Measurements from ENCODE around the gene NOX4. TPM values are rescaled to one million over a fixed set of nuclear protein-coding genes. Genes with fewer than 3 reads are reported as not detected.
"Not testable (repeated sequence)": the region's sequence is repeated elsewhere in the genome, so short reads cannot be mapped to it uniquely, and the experiment has no call there.

Gene NOX4
- total RNA-seq, 4 donors from 2014 or later, result 3.9 to 23.7 (median 5.6) TPM

DNA sequence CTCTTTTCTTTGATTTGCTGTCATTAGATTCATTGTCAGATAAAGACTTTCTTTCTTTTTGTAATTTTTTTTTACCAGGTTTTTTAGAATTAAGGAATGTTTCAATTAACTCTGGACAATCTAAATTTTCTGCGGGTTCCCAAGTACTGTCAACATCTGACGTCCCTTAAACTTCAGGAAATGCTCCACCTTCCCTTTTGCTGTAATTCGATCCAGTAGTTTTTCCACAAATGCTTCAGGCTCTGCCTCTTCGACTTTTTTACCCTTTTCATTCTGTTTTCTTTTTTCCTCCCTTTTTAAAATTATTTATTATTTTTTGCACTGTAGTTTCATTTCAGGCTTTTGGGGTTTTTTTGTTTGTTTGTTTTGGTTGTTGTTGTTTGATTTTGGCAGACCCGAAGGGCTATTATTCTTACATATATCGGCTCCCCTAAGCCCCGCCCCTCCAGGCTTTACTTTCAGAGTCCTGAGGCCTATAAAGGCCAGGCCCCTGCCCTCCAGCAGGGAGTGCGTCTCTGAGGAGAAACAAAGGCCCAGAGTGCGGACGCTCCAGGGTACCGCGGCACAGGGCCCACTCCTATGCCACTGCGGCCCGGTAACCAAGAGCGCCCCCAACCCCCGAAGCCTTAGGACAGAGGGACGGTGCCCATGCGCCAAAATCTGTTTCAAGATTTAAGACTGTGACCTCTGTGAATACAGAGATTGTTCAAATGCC, 197.1 kb downstream of the NOX4 start:
- WGBS, 2 donors (ENCODE audit: low coverage in 1 of 2), result 22 to 36% methylated on average over 6 to 9 of the region's 18 CpGs
- Histone ChIP-seq H3K4me3 (no peak overlapping the region), H3K27ac (no peak overlapping the region), H3K27me3 (no peaks in the 10 kb centered on the region), H3K36me3 (no peaks in the 10 kb centered on the region), H3K4me1 (no peaks in the 10 kb centered on the region), H3K9me3 (no peaks in the 10 kb centered on the region)
- TF ChIP-seq, protein P1, sequence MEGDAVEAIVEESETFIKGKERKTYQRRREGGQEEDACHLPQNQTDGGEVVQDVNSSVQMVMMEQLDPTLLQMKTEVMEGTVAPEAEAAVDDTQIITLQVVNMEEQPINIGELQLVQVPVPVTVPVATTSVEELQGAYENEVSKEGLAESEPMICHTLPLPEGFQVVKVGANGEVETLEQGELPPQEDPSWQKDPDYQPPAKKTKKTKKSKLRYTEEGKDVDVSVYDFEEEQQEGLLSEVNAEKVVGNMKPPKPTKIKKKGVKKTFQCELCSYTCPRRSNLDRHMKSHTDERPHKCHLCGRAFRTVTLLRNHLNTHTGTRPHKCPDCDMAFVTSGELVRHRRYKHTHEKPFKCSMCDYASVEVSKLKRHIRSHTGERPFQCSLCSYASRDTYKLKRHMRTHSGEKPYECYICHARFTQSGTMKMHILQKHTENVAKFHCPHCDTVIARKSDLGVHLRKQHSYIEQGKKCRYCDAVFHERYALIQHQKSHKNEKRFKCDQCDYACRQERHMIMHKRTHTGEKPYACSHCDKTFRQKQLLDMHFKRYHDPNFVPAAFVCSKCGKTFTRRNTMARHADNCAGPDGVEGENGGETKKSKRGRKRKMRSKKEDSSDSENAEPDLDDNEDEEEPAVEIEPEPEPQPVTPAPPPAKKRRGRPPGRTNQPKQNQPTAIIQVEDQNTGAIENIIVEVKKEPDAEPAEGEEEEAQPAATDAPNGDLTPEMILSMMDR (IDR thresholded peaks at IDR 0.05), result no peak
- TF ChIP-seq POLR2AphosphoS5 (IDR thresholded peaks at IDR 0.05), result no peak
- no peak for TF ChIP-seq EP300 (IDR thresholded peaks at IDR 0.05)
- no peak for TF ChIP-seq POLR2A (IDR thresholded peaks at IDR 0.05)
- ATAC-seq, result no peak

DNA sequence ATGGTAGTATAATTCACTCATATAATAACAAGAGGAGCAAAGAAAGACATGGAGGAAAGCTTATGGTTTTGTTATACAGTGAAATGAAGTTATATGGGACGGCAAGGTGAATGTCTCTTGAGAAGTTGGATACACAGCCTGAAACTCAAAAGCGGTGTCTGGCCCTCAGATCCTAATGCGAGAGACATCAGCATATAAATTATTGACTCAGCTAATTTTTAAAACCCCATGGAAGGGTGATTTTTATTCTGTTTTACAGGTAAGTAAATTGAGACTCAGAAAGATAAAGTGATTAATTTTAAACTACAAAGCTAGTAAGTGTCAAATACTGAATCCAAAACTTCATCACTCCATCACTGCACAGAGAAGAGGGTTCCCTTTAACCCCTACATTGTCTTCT, 203.2 kb downstream of the NOX4 start:
- not testable (repeated sequence) for ATAC-seq, H3K4me3 ChIP-seq, H3K36me3 ChIP-seq, H3K27me3 ChIP-seq, H3K9me3 ChIP-seq, H3K27ac ChIP-seq, H3K4me1 ChIP-seq
- 49 to 73% methylated on average over 3 of the region's 3 CpGs for WGBS, 2 donors (ENCODE audit: low coverage in 1 of 2)

DNA sequence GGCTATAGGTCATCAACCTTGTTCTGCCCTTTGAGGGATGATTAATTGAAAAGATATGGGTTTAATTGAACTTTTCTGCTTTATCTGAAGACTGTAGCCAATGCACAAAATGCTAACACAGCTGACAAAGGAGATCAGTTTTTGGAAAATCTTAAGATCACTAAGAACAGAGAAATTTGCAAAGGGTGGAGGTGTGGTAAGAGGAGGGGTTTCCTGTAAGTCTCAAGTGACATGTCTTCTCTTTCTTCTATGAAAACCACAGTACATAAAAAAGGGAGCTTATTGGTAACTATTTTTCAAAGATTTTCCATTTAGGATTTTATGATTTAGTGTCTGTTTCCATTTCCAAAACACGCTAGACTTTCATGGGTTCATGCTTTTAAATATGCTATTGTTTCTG, 204.6 kb downstream of the NOX4 start:
- H3K27me3 ChIP-seq, H3K4me3 ChIP-seq, H3K9me3 ChIP-seq, H3K27ac ChIP-seq, H3K4me1 ChIP-seq, H3K36me3 ChIP-seq, ATAC-seq: not testable (repeated sequence)
- 89 to 100% methylated on average over 1 of the region's 1 CpG for WGBS, 2 donors (ENCODE audit: low coverage in 1 of 2)

DNA sequence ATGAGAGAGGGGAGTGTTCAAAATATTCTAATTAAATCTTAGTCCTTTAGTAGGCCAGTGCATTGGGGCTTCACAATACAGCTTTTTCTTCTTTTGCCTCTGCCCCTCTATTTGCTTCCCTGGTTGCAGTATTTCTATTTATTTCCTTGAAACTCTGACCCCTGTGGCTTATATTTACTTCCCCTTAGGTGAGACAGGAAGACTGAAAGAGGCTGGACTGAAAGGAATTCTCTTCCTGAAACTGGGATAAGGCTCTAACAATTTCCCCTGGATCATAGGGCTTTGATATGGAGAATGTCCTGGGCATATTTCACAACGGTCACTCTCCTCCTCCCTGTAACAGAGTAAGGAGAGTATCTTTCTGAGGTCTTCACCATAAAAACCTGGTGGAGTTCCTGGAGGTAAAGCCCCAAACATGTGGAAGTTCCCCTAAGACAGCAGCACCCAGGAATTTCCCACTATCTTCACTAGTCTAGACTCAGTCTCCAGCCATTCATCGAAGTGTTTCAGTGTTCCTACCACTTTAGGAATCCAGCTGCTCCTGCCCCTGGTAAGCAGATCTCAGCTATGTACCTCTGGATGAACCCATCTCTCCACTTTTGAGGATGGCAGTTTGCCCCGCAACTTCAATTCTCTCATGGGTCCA, 210.0 kb downstream of the NOX4 start:
- WGBS, 2 donors (ENCODE audit: low coverage in 1 of 2), result 67 to 100% methylated on average over 2 to 3 of the region's 3 CpGs

DNA sequence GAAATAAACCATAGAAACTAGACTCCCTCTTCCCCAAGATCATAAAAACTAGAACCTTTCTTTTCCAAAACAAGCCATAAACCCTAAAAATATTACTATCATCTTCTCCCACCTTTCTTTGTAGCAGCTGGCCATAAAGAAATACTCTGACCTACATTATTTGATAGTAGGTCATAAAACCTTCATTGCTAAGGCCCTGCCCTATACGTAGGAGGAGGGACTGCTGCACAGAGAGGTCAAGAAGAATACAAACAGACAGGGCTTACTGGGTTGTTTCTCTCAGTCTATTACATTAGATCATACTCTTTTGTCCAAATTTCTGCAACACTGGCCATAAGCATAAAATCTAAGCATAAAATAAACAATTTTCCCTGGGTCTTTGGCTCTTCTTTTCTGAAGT, 212.0 kb downstream of the NOX4 start:
- Histone ChIP-seq H3K27ac (no peak overlapping the region), H3K4me3 (no peak overlapping the region), H3K9me3 (no peaks in the 10 kb centered on the region), H3K36me3 (no peaks in the 10 kb centered on the region), H3K4me1 (no peaks in the 10 kb centered on the region), H3K27me3 (no peaks in the 10 kb centered on the region)
- TF ChIP-seq EP300 (IDR thresholded peaks at IDR 0.05) (no peak), POLR2AphosphoS5 (IDR thresholded peaks at IDR 0.05) (no peak), POLR2A (IDR thresholded peaks at IDR 0.05) (no peak)
- TF ChIP-seq, protein P1 (IDR thresholded peaks at IDR 0.05), result no peak
- ATAC-seq, result no peak
- WGBS, 2 donors (ENCODE audit: low coverage in 1 of 2), result 88 to 100% methylated on average over 1 of the region's 1 CpG

More for the DNA sequence above, 210.0 kb downstream of the NOX4 start:
- not testable (repeated sequence) for H3K4me1 ChIP-seq, ATAC-seq, H3K4me3 ChIP-seq, H3K27ac ChIP-seq, H3K36me3 ChIP-seq, H3K27me3 ChIP-seq, H3K9me3 ChIP-seq

DNA sequence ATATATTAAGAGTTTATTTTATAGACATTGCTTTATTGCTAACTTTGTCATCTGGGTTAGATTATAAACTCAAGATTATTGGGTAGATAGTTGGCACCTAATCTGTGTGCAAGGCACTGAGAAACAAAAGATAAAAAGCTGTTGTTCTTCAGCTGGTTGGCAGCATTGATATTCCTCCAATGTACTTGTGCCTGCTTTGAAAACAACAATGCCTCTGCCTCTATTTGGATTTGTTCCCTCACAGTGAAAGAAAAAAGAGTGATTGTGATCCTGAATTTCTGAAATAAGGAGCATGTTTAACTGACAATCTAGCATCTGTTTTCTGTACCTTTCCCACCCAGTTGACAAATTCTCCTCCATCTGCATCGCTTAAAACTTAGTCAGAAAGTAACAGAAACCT, 215.2 kb downstream of the NOX4 start:
- no peak for TF ChIP-seq POLR2A (IDR thresholded peaks at IDR 0.05)
- TF ChIP-seq, protein P1 (IDR thresholded peaks at IDR 0.05), result no peak
- no peak for TF ChIP-seq EP300 (IDR thresholded peaks at IDR 0.05)
- no peak for TF ChIP-seq POLR2AphosphoS5 (IDR thresholded peaks at IDR 0.05)
- Histone ChIP-seq H3K4me1 (no peaks in the 10 kb centered on the region), H3K36me3 (no peaks in the 10 kb centered on the region), H3K9me3 (no peaks in the 10 kb centered on the region), H3K27ac (no peak overlapping the region), H3K4me3 (no peak overlapping the region), H3K27me3 (no peaks in the 10 kb centered on the region)
- WGBS, 2 donors (ENCODE audit: low coverage in 1 of 2), result 50% methylated on average over 1 of the region's 1 CpG
- no peak for ATAC-seq

Other genes with a start within 250 kb of the NOX4 start
- gene TRIM77, start 218.9 kb upstream of the NOX4 start, total RNA-seq, result not detected